Inflammatory macrophage treated with lipopolysaccharide for 1 hour (primary cell): ENCODE measurements around the gene CAPG.
"Not testable (repeated sequence)": the region's sequence is repeated elsewhere in the genome, so short reads cannot be mapped to it uniquely, and the experiment has no call there.

Experiments used
- DNase-seq, 2 donors: peaks; one replicate each; pipeline ENCODE4 v3.0.0-alpha.2; 2020 to 2022

The CAPG gene

GRCh38 chr2:85409845-85410583, at the start of gene CAPG:
TSS of gene CAPG (minus strand) at chr2:85410366. CDS start at chr2:85402145, 8,221 bp downstream.
- peak; percentile 86 to 93 for DNase-seq

- no peak for DNase-seq
Observed at GRCh38 chr2:85459771-85460170, 49.6 kb upstream of the CAPG start.

- DNase-seq: no peak
Observed at GRCh38 chr2:85458601-85459563, 48.7 kb upstream of the CAPG start.

- DNase-seq: no peak
Observed at GRCh38 chr2:85457877-85458316, 47.7 kb upstream of the CAPG start.

GRCh38 chr2:85457043-85457442, 46.9 kb upstream of the CAPG start:
- DNase-seq: no peak

DNA sequence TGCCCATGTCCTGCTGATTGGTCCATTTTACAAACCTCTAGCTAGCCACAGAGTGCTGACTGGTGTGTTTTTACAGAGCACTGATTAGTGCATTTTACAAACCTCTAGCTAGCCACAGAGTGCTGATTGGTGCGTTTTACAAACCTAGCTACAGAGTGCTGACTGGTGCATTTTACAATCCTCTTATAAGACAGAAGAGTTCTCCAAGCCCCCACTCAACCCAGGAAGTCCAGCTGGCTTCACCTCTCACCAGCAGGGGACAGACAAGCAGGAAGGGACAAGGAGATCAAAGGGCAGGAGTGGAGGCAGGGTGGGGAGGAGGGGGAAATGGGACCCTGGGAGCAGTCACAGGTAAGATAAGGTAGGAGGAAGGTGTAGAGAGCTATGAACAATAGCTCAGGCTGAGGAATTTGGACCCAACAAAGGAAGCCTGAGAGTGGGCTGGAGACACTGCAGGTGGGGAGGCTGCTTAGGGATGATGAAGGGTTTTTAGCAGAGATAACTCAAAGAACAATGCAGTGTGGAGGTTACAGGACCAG, 45.5 kb upstream of the CAPG start:
- no peak for DNase-seq

DNA sequence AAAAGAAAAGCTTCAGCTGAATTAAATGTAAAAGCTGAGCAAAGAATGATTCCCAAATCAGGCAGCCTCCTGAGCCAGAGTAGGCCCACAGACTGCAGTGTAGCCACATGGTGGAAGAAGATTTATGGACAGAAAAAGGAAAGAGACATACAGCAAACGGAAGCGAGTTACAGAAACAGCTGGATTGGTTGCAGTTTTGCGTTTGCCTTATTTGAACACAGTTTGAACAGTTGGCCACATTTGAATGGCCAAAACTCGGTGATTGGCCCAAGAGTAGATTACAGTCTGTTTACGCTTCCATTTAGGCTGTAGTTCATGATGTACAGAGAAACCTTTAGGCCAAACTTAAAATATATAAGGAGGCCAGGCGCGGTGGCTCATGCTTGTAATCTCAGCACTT, 43.4 kb upstream of the CAPG start:
- no peak for DNase-seq

GRCh38 chr2:85452237-85452636, 42.1 kb upstream of the CAPG start:
- no peak for DNase-seq

- no peak for DNase-seq
Observed at GRCh38 chr2:85449214-85449588, 39.0 kb upstream of the CAPG start.

DNA sequence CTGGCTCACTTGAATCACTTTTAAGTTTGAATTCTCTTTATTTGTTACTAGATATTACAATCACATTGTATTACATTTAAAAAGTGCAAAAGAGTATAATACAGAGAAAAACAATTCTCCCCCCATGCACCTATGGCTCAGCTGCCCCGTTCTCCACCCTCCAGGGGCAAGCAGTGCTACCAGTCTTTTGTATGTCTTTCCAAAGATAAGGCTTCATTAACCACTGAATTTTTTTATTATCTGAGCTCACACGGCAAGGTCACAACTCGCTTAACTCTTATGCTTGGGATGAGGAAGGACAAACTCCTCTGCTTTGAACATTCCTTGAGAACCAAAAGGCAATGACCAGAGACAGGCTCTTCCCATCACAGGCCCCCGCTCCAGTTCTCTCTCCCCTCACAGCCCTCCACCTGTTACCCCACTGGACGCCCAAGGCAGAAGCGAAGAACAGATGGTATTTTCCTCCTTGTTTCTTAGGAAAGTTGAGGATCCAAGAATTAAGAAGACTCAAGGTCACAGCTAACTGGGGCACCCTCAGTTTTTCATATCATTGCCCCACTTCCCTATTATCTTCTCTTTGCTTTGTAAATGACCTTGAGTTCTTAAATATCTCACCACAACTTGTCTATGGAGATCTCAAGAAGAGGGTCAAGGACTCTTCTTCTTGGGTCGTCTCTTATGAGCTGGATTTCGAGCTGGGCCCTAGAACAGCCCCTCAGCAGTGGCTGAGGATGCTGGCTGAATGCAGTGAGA, 38.5 kb upstream of the CAPG start:
- no peak for DNase-seq

DNA sequence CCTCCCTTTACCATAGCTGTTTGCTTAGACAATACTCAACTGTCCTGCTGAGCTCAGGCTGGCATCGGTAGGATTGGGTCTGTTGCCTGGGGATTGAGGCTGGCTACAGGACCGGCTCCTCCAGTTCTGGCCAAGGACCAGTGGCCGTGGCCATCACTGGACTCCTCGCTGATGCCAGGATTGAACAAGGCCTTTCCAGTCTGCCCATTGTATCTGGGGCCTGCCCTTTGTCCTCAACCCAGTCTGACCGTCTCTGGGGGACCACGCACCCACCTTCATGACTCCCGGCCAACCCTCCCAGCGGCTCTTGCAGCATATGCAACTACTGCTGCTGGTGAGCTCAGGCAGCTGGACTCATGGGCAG, 37.0 kb upstream of the CAPG start:
- no peak for DNase-seq

GRCh38 chr2:85446296-85447221, 36.4 kb upstream of the CAPG start:
- no peak for DNase-seq

- no peak for DNase-seq
Observed at GRCh38 chr2:85445316-85446295, 35.4 kb upstream of the CAPG start.

DNA sequence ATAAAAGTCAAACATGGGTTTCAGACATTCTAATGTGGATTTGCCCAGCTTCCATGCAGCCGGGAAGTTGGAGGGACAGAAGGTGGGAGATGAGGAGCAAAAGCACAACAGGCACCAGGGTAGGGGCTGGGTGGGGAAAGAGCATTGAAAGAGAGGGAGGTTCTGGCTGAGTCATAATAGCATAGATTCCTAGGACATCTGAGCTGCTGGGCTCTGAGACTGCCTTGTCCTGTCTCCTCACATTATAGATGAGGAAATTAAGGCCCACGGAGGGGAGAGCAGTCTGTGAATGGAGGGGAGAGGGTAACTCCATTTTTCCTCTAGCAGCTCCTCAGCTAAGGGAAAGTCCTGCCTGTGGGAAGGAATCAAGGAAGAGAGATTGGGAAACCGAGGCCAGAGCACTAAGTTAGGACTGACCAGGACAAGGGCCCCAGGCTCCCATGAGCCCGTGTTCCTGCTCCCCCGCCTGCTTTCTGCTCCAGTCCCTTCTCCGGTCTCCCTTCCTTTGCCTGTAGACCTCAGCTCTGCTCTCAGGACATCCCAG, 34.5 kb upstream of the CAPG start:
- DNase-seq: no peak

- DNase-seq: peak in 1 of 2 donors; percentile 30
Observed at GRCh38 chr2:85441864-85442263, 31.7 kb upstream of the CAPG start.

- no peak for DNase-seq
Observed at GRCh38 chr2:85440729-85441128, 30.6 kb upstream of the CAPG start.

DNA sequence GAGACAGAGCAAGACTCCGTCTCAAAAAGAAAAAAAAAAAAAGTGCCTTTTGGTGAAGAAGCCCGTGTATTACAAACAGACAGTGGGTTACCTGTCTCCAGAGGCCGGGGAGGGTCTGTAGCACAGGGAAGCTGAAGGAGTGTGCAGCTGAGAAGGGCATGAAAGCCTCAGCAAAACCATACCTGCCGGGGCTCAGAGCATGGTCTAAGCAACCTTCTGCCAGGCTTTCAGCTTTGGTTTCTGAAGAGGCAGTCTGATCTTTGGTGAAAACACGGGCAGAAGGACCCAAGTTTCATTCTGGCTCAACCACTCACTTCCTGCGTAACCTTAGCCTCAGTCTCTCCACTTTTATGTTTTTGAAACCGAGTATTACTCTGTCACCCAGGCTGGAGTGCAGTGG, 29.8 kb upstream of the CAPG start:
- no peak for DNase-seq

DNA sequence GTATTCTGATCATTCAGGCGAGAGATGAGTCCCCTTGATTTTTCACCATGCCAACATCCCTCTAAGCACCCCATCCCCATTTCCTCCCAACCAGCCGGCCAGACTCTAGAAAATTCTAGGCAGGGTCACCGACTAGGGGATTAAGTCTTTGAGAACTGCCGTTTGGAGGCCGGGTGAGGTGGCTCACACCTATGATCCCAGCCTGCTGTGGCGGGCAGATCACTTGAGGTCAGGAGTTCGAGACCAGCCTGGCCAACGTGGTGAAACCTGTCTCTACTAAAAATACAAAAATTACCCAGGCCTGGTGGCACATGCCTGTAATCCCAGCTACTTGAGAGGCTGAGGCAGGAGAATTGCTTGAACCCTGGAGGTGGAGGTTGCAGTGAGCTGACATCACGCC, 29.4 kb upstream of the CAPG start:
- DNase-seq: not testable (repeated sequence)

- DNase-seq: no peak
Observed at GRCh38 chr2:85439025-85439472, 28.9 kb upstream of the CAPG start.
